ENCODE data around the gene OLFML3.
"Not testable (repeated sequence)": the region's sequence is repeated elsewhere in the genome, so short reads cannot be mapped to it uniquely, and the experiment has no call there.

The OLFML3 gene

GRCh38 chr1:113978863-113979702, at the start of gene OLFML3:
Gene OLFML3 (plus strand): TSS chr1:113979474. CDS start chr1:113979517, 43 bp downstream.
- peak; percentile 32 for DNase-seq (ENCODE audit: low spot score)

GRCh38 chr1:113929750-113930498, 49.4 kb upstream of the OLFML3 start:
- no peak for DNase-seq (ENCODE audit: low spot score)

- peak; percentile 13 for DNase-seq (ENCODE audit: low spot score)
Measured at GRCh38 chr1:113930499-113931161, 48.6 kb upstream of the OLFML3 start.

- peak; percentile 47 for DNase-seq (ENCODE audit: low spot score)
Measured at GRCh38 chr1:113931451-113931851, 47.8 kb upstream of the OLFML3 start.

- DNase-seq (ENCODE audit: low spot score): no peak
Measured at GRCh38 chr1:113934006-113934405, 45.3 kb upstream of the OLFML3 start.

- DNase-seq (ENCODE audit: low spot score): no peak
Measured at GRCh38 chr1:113934511-113935055, 44.7 kb upstream of the OLFML3 start.

- DNase-seq (ENCODE audit: low spot score): no peak
Measured at GRCh38 chr1:113935176-113935575, 44.1 kb upstream of the OLFML3 start.

GRCh38 chr1:113935970-113936369, 43.3 kb upstream of the OLFML3 start:
- no peak for DNase-seq (ENCODE audit: low spot score)

GRCh38 chr1:113937146-113937545, 42.1 kb upstream of the OLFML3 start:
- DNase-seq (ENCODE audit: low spot score): no peak

GRCh38 chr1:113938192-113938591, 41.1 kb upstream of the OLFML3 start:
- no peak for DNase-seq (ENCODE audit: low spot score)

- no peak for DNase-seq (ENCODE audit: low spot score)
Measured at GRCh38 chr1:113940365-113941244, 38.7 kb upstream of the OLFML3 start.

- DNase-seq (ENCODE audit: low spot score): no peak
Measured at GRCh38 chr1:113941245-113941559, 38.1 kb upstream of the OLFML3 start.

GRCh38 chr1:113942527-113942926, 36.7 kb upstream of the OLFML3 start:
- no peak for DNase-seq (ENCODE audit: low spot score)

- no peak for DNase-seq (ENCODE audit: low spot score)
Measured at GRCh38 chr1:113943028-113943811, 36.1 kb upstream of the OLFML3 start.

- no peak for DNase-seq (ENCODE audit: low spot score)
Measured at GRCh38 chr1:113945329-113945728, 33.9 kb upstream of the OLFML3 start.

GRCh38 chr1:113946112-113946511, 33.2 kb upstream of the OLFML3 start:
- DNase-seq (ENCODE audit: low spot score): no peak

GRCh38 chr1:113946678-113947387, 32.4 kb upstream of the OLFML3 start:
- DNase-seq (ENCODE audit: low spot score): no peak

GRCh38 chr1:113947388-113948107, 31.7 kb upstream of the OLFML3 start:
- no peak for DNase-seq (ENCODE audit: low spot score)

- DNase-seq (ENCODE audit: low spot score): not testable (repeated sequence)
Measured at GRCh38 chr1:113948151-113948550, 31.1 kb upstream of the OLFML3 start.

All from COLO829 (cell line).